Neural crest cell (in vitro differentiated cells): ENCODE data around the gene VEGFB. TPM values are rescaled to one million over a fixed set of nuclear protein-coding genes. Genes with fewer than 3 reads are reported as not detected.

Experiments used
- DNase-seq: peaks from one replicate; pipeline ENCODE4 v3.0.0; 2021; ENCODE audit warnings: low read depth, mixed read lengths, low spot score
- H3K27ac Mint-ChIP-seq: one replicate; pipeline ENCODE4 v1.8.0; 2021; ENCODE audit warnings: mild to moderate bottlenecking, mixed read lengths; ENCODE audit not compliant: unreplicated experiment
- H3K27me3 Mint-ChIP-seq: 2 replicates; pipeline ENCODE4 v1.8.0; 2021; ENCODE audit warnings: low read depth, mild to moderate bottlenecking, mixed read lengths
- H3K36me3 Mint-ChIP-seq: 2 replicates; pipeline ENCODE4 v1.8.0; 2021; ENCODE audit warnings: low read depth, mild to moderate bottlenecking, mixed read lengths
- H3K4me1 Mint-ChIP-seq: 2 replicates; pipeline ENCODE4 v1.8.0; 2021; ENCODE audit warnings: mixed read lengths
- H3K4me3 Mint-ChIP-seq: one replicate; pipeline ENCODE4 v1.8.0; 2021; ENCODE audit warnings: mild to moderate bottlenecking, mixed read lengths
- H3K9me3 Mint-ChIP-seq: 2 replicates; pipeline ENCODE4 v1.8.0; 2021; ENCODE audit warnings: mixed read lengths
- total RNA-seq: library from RNA; stranded (reverse); gene quantifications from 2 replicates; pipeline ENCODE4 v1.2.1, GENCODE V29; 2021
- TF ChIP-seq, protein P1 (sequence below): fragments of 200-600 bp; sonication (generic); conservative IDR thresholded peaks from 2 replicates; pipeline ENCODE4 v1.5.0; 2021; ENCODE audit warnings: antibody characterized with exemption, mild to moderate bottlenecking

Gene VEGFB
- total RNA-seq, 1 donor from 2014 or later = 62.7 TPM

DNA sequence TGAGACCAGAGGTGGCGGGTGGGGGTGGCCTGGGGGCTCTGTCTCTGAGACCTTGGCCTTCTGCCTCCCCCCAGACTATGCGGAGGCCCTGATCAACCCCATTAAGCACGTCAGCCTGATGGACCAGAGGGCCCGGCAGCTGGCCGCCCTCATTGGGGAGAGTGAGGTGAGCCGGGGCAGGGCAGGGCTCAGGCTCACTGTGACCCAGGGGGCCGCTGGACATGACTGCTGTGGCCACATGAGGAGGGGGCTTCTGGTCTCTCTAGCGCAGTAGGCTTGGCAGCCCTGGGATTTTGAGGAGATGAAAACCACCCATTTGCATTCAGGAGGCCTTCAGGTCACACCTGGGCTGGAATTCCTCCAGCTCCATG is 29.5 kb downstream of the VEGFB start:
- Mint-ChIP-seq H3K4me3 (peak overlapping the region; percentile 38), H3K4me1 (peaks cover 18% of the 10 kb centered on the region), H3K27ac (no peak overlapping the region), H3K27me3 (no peaks in the 10 kb centered on the region), H3K36me3 (peaks cover 13% of the 10 kb centered on the region), H3K9me3 (no peaks in the 10 kb centered on the region)
- TF ChIP-seq, protein P1, sequence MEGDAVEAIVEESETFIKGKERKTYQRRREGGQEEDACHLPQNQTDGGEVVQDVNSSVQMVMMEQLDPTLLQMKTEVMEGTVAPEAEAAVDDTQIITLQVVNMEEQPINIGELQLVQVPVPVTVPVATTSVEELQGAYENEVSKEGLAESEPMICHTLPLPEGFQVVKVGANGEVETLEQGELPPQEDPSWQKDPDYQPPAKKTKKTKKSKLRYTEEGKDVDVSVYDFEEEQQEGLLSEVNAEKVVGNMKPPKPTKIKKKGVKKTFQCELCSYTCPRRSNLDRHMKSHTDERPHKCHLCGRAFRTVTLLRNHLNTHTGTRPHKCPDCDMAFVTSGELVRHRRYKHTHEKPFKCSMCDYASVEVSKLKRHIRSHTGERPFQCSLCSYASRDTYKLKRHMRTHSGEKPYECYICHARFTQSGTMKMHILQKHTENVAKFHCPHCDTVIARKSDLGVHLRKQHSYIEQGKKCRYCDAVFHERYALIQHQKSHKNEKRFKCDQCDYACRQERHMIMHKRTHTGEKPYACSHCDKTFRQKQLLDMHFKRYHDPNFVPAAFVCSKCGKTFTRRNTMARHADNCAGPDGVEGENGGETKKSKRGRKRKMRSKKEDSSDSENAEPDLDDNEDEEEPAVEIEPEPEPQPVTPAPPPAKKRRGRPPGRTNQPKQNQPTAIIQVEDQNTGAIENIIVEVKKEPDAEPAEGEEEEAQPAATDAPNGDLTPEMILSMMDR = no peak
- no peak for DNase-seq

DNA sequence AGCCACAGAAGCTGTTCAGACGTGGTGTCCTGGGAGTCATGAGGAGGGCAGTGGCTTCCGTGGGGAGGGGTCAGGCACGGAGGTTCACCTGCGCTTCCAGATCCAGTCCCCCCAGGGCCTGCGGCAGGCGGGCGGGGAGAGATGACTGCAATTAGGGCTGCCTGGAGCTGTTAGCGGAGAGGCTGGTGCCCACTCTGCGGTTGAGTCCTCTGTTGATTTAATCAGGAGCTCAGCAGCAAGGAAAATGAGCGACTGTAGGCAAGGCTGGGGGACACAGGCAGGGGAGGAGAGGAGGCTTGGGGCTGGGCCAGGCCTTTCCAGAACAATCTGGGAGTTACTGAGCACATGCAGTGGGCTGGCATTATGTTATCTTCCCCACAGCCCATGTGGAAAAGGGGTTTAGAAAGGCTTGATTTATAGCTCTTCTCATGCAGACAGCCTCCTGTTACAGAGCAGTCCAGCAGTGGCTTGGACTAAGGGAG is 30.0 kb downstream of the VEGFB start:
- peaks cover 10% of the 10 kb centered on the region for H3K36me3 Mint-ChIP-seq
- DNase-seq = no peak
- TF ChIP-seq, protein P1 = no peak
- peak overlapping the region; percentile 38 for H3K4me3 Mint-ChIP-seq
- no peaks in the 10 kb centered on the region for H3K9me3 Mint-ChIP-seq
- H3K27ac Mint-ChIP-seq = no peak overlapping the region
- no peaks in the 10 kb centered on the region for H3K27me3 Mint-ChIP-seq
- peaks cover 20% of the 10 kb centered on the region for H3K4me1 Mint-ChIP-seq

DNA sequence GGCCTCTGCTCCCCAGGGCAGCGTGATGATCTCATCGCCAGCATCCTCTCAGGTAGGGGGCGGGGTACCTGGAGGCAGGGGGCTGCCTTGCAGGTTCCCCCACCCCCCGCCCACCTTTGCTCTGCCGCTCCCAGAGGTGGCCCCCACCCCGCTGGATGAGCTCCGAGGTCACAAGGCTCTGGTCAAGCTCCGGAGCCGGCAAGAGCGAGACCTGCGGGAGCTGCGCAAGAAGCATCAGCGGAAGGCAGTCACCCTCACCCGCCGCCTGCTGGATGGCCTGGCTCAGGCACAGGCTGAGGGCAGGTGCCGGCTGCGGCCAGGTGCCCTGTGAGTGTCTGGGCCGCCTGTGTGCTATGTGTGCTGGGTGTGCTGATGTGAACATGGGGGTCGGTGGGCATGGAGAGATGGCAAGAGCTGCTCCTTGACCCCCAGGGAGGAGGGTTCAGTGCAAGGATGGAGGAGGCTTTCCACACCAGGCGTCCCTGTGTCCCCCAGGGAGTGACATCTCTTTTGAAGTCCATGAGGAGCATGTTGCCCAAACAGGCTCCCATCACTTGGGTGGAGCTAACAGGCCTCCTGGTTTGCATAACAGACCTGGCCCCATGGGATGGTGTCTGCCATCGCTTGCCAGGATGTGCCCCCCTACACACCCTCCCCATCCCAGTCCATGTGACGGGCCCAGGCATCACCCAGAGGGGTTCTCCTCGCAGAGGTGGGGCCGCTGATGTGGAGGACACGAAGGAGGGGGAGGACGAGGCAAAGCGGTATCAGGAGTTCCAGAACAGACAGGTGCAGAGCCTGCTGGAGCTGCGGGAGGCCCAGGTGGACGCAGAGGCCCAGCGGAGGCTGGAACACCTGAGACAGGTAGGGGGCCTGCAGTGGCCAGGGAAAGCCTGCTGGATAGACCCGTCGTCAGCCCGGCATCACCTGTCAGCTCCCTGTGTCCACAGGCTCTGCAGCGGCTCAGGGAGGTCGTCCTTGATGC is 31.1 kb downstream of the VEGFB start:
- no peak for DNase-seq
- Mint-ChIP-seq H3K36me3 (peaks cover 5% of the 10 kb centered on the region), H3K4me1 (peaks cover 24% of the 10 kb centered on the region), H3K9me3 (no peaks in the 10 kb centered on the region), H3K27me3 (peaks cover 7% of the 10 kb centered on the region), H3K27ac (no peak overlapping the region), H3K4me3 (peak overlapping the region; percentile 67)
- TF ChIP-seq, protein P1 = no peak

DNA sequence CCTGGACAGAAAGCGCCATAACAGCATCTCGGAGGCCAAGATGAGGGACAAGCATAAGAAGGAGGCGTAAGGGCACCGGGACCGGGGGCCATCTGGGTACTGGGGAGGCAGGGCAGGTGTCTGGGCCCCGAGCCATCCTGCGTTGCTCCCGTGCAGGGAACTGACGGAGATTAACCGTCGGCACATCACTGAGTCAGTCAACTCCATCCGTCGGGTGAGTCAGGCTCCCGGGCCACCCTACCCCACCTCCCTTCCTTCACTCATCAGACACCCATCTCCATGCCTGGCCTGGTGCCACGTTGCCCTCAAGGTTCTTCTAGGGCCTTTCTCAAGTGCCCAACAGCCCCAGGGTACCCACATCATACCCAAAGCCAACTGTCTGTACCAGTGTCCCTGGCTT is 32.0 kb downstream of the VEGFB start:
- Mint-ChIP-seq H3K27me3 (peaks cover 7% of the 10 kb centered on the region), H3K4me1 (peaks cover 25% of the 10 kb centered on the region), H3K27ac (no peak overlapping the region), H3K36me3 (peaks cover 5% of the 10 kb centered on the region), H3K4me3 (peak overlapping the region; percentile 67), H3K9me3 (no peaks in the 10 kb centered on the region)
- TF ChIP-seq, protein P1 = no peak
- no peak for DNase-seq

DNA sequence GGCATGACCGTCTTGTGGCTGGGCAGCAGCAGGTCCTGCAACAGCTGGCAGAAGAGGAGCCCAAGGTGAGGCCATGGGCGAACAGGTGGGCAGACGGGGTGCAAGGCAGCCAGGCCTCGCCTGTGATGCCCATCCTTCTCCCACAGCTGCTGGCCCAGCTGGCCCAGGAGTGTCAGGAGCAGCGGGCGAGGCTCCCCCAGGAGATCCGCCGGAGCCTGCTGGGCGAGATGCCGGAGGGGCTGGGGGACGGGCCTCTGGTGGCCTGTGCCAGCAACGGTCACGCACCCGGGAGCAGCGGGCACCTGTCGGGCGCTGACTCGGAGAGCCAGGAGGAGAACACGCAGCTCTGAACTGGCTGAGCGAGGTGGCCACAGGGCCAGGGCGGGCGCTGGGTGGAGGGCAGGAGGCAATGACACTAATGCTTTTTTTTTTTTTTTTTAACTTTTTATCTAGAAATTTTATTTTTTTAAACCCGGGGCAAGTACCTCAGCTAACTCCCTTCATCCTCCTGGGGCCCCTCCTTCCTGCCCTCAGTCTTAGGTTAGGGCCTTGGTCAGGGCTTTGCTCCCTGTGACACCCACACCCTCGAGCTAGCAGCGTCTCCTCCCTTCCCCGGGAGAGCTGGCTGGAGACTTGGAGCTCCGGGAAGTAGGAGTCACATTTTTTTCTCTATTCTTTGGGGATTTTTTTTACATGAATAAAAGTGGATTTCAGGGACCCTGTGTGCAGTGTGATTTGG is 33.0 kb downstream of the VEGFB start:
- peaks cover 7% of the 10 kb centered on the region for H3K27me3 Mint-ChIP-seq
- H3K4me1 Mint-ChIP-seq = peaks cover 31% of the 10 kb centered on the region
- no peak overlapping the region for H3K27ac Mint-ChIP-seq
- no peaks in the 10 kb centered on the region for H3K9me3 Mint-ChIP-seq
- H3K4me3 Mint-ChIP-seq = peak overlapping the region; percentile 68
- H3K36me3 Mint-ChIP-seq = peaks cover 5% of the 10 kb centered on the region
- no peak for DNase-seq
- TF ChIP-seq, protein P1 = no peak
